Prostate gland (tissue), 2 donors: ENCODE measurements around the gene STAC2. TPM values are rescaled to one million over a fixed set of nuclear protein-coding genes. Genes with fewer than 3 reads are reported as not detected.

Experiments
- DNase-seq: peaks from one replicate; pipeline ENCODE4 v3.0.0-alpha.2; 2019; ENCODE audit warnings: low spot score
- H3K27ac ChIP-seq, 2 donors: fragments of 200-600 bp; sonication (generic); 2 replicates each; pipeline ENCODE4 v1.5.1; 2017 to 2019
- H3K27me3 ChIP-seq: fragments of 200-600 bp; sonication (generic); replicated peaks from 2 replicates; pipeline ENCODE4 v1.5.1; 2019; ENCODE audit not compliant: insufficient read depth
- H3K36me3 ChIP-seq, 2 donors: fragments of 200-600 bp; sonication (generic); 1 replicate in 1 of 2; 2 replicates in 1 of 2; pipeline versions ENCODE4 v1.5.1 to v1.8.1; 2017 to 2019
- H3K4me1 ChIP-seq: fragments of 200-600 bp; sonication (generic); replicated peaks from 2 replicates; pipeline ENCODE4 v1.5.1; 2019
- H3K4me3 ChIP-seq, 2 donors: fragments of 200-600 bp; sonication (generic); 2 replicates each; pipeline ENCODE4 v1.5.1; 2017 to 2019
- H3K9me3 ChIP-seq: fragments of 200-600 bp; sonication (generic); 2 replicates; pipeline ENCODE4 v1.5.1; 2017
- CTCF ChIP-seq, 4 experiments: fragments of 200-600 bp in 2 of 4; fragments of 450-650 bp in 2 of 4; sonication (generic) in 2 of 4; IDR thresholded peaks; 1 replicate in 3 of 4; 2 replicates in 1 of 4; pipeline ENCODE4 v1.5.1; 2016 to 2019; ENCODE audit warnings: antibody characterized with exemption in 4 of 4, mild to moderate bottlenecking in 2 of 4, moderate library complexity in 2 of 4
- POLR2A ChIP-seq: fragments of 450-650 bp; IDR thresholded peaks from one replicate; pipeline ENCODE4 v1.6.1; 2016; ENCODE audit warnings: antibody characterized with exemption, mild to moderate bottlenecking
- POLR2AphosphoS5 ChIP-seq: sonication (generic); formaldehyde crosslinking; IDR thresholded peaks from one replicate; pipeline ENCODE4 v1.6.1; 2017; ENCODE audit warnings: antibody characterized with exemption
- WGBS: methylation state at CpG from one replicate; pipeline ENCODE4 v1.1.5; 2018; 5-methylcytosine and 5-hydroxymethylcytosine counted together
- intact Hi-C: fragments of 100-400 bp; cut with DNase I; formaldehyde crosslinking; loops from one replicate; pipeline ENCODE4 v1.14.2; 2022
- total RNA-seq, 2 donors: library from RNA; depleted of rRNA; stranded (reverse); fragments of >200 nt; gene quantifications; one replicate each; pipeline ENCODE4 v1.1.0, GENCODE V29; 2016

STAC2 gene
- total RNA-seq, 2 donors from 2014 or later = 3.9 to 4.8 TPM

- no peak for TF ChIP-seq CTCF (IDR thresholded peaks at IDR 0.05)
- no peak for TF ChIP-seq POLR2A
- TF ChIP-seq POLR2AphosphoS5 = no peak
- no peaks in the 10 kb centered on the region for H3K9me3 ChIP-seq
- no peak overlapping the region for H3K4me3 ChIP-seq
- 79% methylated on average over 10 of the region's 10 CpGs for WGBS
- DNase-seq = no peak
- intact Hi-C loops = no loop called here
- no peaks in the 10 kb centered on the region for H3K27me3 ChIP-seq
- no peaks in the 10 kb centered on the region for H3K4me1 ChIP-seq
- no peaks in the 10 kb centered on the region for H3K36me3 ChIP-seq
- no peak overlapping the region for H3K27ac ChIP-seq
These were observed 32.4 kb downstream of the STAC2 start for GRCh38 chr17:39193346-39193745.

DNA sequence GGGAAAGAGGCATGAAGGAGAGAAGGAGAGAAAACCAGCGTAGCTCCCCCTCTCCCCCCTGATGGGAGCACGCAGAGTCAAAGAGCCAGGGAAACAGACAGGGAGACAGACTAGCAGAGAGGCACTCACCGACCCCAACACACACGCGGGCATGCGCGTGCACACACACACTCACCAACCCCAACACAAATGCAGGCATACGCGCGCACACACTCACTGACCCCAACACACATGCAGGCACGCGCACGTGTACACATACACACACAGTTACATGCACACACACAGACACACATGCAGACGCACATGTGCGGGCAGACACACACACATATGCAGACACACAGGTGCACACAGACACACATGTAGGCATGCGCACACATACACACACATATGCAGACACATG, 32.8 kb downstream of the STAC2 start:
- no peaks in the 10 kb centered on the region for H3K36me3 ChIP-seq
- TF ChIP-seq CTCF (IDR thresholded peaks at IDR 0.05) (no peak), POLR2AphosphoS5 (no peak), POLR2A (no peak)
- no peak overlapping the region for H3K4me3 ChIP-seq
- H3K9me3 ChIP-seq = no peaks in the 10 kb centered on the region
- H3K27ac ChIP-seq = no peak overlapping the region
- intact Hi-C loops = no loop called here
- 93% methylated on average over 16 of the region's 16 CpGs for WGBS
- no peak for DNase-seq
- H3K27me3 ChIP-seq = no peaks in the 10 kb centered on the region
- H3K4me1 ChIP-seq = no peaks in the 10 kb centered on the region

DNA sequence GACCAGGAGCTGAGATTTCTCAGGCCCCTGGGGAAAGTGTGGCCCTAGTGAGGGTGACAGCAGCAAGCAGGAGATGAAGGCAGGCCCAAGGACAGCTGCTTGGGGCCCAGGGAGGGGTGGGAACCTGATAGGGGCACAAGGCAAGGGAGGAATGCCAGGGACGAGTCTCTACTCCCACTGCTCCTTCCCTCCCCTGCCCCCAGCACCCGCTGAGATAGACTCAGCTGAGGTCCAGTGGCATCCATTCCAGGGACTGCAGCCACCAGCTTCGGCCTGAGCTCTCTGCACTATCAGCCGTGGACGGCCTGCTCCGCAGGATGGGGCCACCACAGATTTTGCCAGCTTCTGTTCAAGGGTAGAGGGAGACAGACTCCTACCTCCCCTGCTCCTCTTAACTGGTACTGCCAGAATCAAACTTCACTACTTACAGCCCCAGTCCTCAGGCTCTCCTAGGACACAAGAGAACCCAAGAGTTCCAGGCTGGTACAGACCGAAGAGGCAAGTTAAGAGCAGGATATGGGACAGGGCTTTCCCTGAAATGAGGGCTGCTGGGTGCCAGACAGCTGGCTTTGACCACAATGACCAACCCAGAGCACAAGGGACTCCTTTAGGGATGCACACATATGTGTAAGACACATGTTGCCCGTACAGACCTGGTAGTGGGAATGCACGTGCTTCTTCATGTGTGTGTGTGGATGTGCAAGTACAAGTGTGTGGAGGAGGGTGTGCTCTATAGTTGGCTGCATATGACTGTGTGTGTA, 33.8 kb downstream of the STAC2 start:
- no peaks in the 10 kb centered on the region for H3K36me3 ChIP-seq
- no peaks in the 10 kb centered on the region for H3K9me3 ChIP-seq
- 87% methylated on average over 9 of the region's 9 CpGs for WGBS
- H3K27me3 ChIP-seq = no peaks in the 10 kb centered on the region
- no peak for TF ChIP-seq CTCF (IDR thresholded peaks at IDR 0.05)
- no peak for TF ChIP-seq POLR2AphosphoS5
- no peak for TF ChIP-seq POLR2A
- intact Hi-C loops = no loop called here
- no peak overlapping the region for H3K27ac ChIP-seq
- H3K4me3 ChIP-seq = no peak overlapping the region
- no peaks in the 10 kb centered on the region for H3K4me1 ChIP-seq
- no peak for DNase-seq

DNA sequence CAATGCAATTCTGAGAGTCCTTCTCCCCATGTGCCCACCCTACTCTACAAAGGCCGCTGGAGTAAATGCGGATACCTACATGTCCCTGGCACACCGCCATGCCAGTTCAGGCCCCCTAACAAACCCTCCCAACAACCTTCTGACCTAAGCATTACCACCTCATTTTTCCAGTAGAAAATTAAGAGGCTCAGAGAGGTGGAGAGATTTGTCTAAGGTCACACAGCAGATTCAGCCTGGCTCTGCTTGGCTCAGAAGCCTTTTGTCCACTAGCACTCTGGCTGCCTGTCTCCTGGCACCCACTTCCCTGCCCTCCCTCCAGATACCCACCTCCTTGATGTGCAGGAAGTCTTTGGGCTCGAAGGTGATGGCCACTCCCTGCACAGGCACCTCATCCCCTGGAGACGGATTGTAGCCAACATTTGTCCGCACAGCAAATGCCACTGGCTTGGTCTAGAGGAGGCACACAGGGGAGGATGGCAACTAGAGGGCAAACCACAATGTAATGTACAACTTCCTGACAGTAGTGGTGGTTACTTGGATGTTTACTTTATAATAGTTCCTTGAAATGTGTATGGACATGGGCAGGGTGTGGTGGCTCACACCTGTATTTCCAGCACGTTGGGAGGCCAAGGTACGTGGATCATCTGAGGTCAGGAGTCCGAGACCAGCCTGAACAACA, 38.5 kb downstream of the STAC2 start:
- DNase-seq = no peak
- TF ChIP-seq POLR2A (no peak), CTCF (IDR thresholded peaks at IDR 0.05) (no peak), POLR2AphosphoS5 (no peak)
- H3K4me3 ChIP-seq = no peak overlapping the region
- no peaks in the 10 kb centered on the region for H3K36me3 ChIP-seq
- no peaks in the 10 kb centered on the region for H3K27me3 ChIP-seq
- intact Hi-C loops = no loop called here
- WGBS = 87% methylated on average over 9 of the region's 9 CpGs
- H3K4me1 ChIP-seq = no peaks in the 10 kb centered on the region
- no peak overlapping the region for H3K27ac ChIP-seq
- H3K9me3 ChIP-seq = no peaks in the 10 kb centered on the region
